ENCODE data around the gene BST1.
A peak's percentile ranks its signal among the peaks of the same experiment; 100 is the strongest.

Gene BST1

DNA sequence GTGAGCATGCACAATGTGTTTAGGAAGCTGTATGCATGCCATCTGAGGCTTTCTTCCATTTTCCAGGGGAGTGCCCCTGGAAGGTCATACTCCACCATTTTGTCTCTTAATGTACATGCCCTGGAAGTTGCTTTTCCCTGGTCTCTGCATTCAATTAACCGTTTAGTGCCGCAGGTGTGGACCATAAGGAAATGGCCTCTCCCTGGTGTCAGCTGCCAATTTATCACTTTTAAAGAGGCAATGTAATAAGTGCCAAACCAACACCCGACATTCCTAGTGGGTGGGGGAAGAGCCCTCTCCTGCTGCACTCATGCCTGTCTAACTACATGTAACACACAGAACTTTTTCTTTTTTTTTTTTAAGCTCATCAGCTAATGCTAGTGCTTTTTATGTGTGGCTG lies 7.1 kb upstream of the BST1 start:
- TF ChIP-seq CREB1 (IDR thresholded peaks at IDR 0.05; ENCODE audit: low read depth) (no peak), ZBTB7A (IDR thresholded peaks at IDR 0.05; ENCODE audit: low read depth) (0 out of 2 replicates have a peak, but pooled peaks have one; percentile 3), TCF12 (IDR thresholded peaks at IDR 0.05; ENCODE audit: low read depth) (no peak), TEAD4 (IDR thresholded peaks at IDR 0.05) (no peak)

DNA sequence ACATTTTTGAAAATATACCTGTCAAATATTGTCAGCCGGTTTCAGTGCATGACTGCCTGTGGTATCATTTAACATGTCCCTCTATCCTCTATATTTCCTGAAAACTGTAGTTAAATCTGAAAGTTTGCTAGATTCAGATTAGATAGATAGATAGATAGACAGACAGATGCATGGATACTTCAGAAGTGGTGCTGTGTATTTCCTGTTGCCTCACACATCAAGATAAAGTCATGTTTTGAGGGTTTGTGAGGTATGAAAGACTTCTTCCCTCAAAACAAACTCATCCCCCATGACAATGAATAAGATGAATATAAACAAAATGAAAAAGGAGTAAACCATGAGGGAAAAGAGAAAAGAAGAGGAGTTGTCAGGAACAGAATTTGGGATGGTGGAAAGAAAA lies 6.0 kb upstream of the BST1 start:
- TF ChIP-seq EGR1 (IDR thresholded peaks at IDR 0.05): no peak
- no peak for TF ChIP-seq CEBPB (IDR thresholded peaks at IDR 0.05)
- no peak for TF ChIP-seq NFIC (IDR thresholded peaks at IDR 0.05)
- no peak for TF ChIP-seq FOXM1 (IDR thresholded peaks at IDR 0.05; ENCODE audit: borderline replicate concordance, low read depth)
- TF ChIP-seq ZBTB7A (IDR thresholded peaks at IDR 0.05; ENCODE audit: low read depth): no peak
- TF ChIP-seq RAD21 (IDR thresholded peaks at IDR 0.05; ENCODE audit: low read depth): no peak
- no peak for TF ChIP-seq YY1 (IDR thresholded peaks at IDR 0.05; ENCODE audit: low read depth)
- TF ChIP-seq, protein P1, sequence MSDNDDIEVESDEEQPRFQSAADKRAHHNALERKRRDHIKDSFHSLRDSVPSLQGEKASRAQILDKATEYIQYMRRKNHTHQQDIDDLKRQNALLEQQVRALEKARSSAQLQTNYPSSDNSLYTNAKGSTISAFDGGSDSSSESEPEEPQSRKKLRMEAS (IDR thresholded peaks at IDR 0.05): no peak
- TF ChIP-seq, protein P2, sequence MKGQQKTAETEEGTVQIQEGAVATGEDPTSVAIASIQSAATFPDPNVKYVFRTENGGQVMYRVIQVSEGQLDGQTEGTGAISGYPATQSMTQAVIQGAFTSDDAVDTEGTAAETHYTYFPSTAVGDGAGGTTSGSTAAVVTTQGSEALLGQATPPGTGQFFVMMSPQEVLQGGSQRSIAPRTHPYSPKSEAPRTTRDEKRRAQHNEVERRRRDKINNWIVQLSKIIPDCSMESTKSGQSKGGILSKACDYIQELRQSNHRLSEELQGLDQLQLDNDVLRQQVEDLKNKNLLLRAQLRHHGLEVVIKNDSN (IDR thresholded peaks at IDR 0.05): no peak
- TF ChIP-seq CREB1 (IDR thresholded peaks at IDR 0.05; ENCODE audit: low read depth): no peak
- no peak for TF ChIP-seq EP300 (IDR thresholded peaks at IDR 0.05; ENCODE audit: borderline replicate concordance)
- TF ChIP-seq TCF12 (IDR thresholded peaks at IDR 0.05; ENCODE audit: low read depth): no peak
- TF ChIP-seq, protein P3, sequence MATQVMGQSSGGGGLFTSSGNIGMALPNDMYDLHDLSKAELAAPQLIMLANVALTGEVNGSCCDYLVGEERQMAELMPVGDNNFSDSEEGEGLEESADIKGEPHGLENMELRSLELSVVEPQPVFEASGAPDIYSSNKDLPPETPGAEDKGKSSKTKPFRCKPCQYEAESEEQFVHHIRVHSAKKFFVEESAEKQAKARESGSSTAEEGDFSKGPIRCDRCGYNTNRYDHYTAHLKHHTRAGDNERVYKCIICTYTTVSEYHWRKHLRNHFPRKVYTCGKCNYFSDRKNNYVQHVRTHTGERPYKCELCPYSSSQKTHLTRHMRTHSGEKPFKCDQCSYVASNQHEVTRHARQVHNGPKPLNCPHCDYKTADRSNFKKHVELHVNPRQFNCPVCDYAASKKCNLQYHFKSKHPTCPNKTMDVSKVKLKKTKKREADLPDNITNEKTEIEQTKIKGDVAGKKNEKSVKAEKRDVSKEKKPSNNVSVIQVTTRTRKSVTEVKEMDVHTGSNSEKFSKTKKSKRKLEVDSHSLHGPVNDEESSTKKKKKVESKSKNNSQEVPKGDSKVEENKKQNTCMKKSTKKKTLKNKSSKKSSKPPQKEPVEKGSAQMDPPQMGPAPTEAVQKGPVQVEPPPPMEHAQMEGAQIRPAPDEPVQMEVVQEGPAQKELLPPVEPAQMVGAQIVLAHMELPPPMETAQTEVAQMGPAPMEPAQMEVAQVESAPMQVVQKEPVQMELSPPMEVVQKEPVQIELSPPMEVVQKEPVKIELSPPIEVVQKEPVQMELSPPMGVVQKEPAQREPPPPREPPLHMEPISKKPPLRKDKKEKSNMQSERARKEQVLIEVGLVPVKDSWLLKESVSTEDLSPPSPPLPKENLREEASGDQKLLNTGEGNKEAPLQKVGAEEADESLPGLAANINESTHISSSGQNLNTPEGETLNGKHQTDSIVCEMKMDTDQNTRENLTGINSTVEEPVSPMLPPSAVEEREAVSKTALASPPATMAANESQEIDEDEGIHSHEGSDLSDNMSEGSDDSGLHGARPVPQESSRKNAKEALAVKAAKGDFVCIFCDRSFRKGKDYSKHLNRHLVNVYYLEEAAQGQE (IDR thresholded peaks at IDR 0.05; ENCODE audit: low read depth): no peak
- TF ChIP-seq TAF1 (IDR thresholded peaks at IDR 0.05; ENCODE audit: low read depth): no peak

DNA sequence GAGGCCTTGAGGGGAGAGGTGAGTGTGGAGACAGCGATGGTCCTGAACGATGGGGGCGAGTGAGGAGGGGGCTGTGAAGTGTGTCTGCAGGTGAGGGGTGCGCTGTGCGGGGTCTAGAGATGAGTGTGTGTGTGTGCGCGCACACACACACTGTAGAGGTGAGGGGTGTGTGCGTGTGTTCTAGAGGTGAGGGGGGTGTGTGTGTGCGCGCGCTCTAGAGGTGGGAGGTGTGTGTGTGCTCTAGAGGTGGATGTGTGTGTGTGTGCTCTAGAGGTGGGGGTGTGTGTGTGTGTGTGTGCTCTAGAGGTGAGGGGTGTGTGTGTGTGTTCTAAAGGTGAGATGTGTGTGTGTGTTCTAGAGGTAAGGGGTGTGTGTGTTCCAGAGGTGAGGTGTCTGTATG lies 574 bp downstream of the BST1 start:
- TF ChIP-seq NFIC (IDR thresholded peaks at IDR 0.05): no peak
- no peak for TF ChIP-seq TEAD4 (IDR thresholded peaks at IDR 0.05)
- no peak for TF ChIP-seq TAF1 (IDR thresholded peaks at IDR 0.05; ENCODE audit: low read depth)
- no peak for TF ChIP-seq CEBPB (IDR thresholded peaks at IDR 0.05)

DNA sequence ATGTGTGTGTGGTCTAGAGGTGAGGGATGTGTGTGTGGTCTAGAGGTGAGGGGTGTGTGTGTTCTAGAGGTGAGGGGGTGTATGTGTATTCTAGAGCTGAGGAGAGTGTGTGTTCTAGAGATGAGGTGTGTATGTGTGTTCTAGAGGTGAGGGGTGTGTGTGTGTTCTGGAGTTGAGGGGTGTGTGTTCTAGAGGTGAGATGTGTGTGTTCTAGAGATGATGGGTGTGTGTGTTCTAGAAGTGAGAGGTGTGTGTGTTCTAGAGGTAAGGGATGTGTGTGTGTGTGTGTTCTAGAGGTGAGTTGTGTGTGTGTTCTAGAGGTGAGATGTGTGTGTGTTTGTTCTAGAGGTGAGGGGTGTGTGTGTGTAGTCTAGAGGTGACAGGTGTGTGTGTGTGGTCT lies 1.3 kb downstream of the BST1 start:
- no peak for TF ChIP-seq ZBTB7A (IDR thresholded peaks at IDR 0.05; ENCODE audit: low read depth)
- TF ChIP-seq TCF12 (IDR thresholded peaks at IDR 0.05; ENCODE audit: low read depth): no peak
- TF ChIP-seq, protein P2 (IDR thresholded peaks at IDR 0.05): no peak
- TF ChIP-seq CEBPB (IDR thresholded peaks at IDR 0.05): no peak
- TF ChIP-seq TAF1 (IDR thresholded peaks at IDR 0.05; ENCODE audit: low read depth): no peak
- no peak for TF ChIP-seq TEAD4 (IDR thresholded peaks at IDR 0.05)
- TF ChIP-seq, protein P3 (IDR thresholded peaks at IDR 0.05; ENCODE audit: low read depth): no peak
- TF ChIP-seq FOXM1 (IDR thresholded peaks at IDR 0.05; ENCODE audit: borderline replicate concordance, low read depth): no peak
- TF ChIP-seq NFIC (IDR thresholded peaks at IDR 0.05): no peak
- no peak for TF ChIP-seq EGR1 (IDR thresholded peaks at IDR 0.05)
- TF ChIP-seq, protein P1 (IDR thresholded peaks at IDR 0.05): no peak
- no peak for TF ChIP-seq YY1 (IDR thresholded peaks at IDR 0.05; ENCODE audit: low read depth)
- no peak for TF ChIP-seq RAD21 (IDR thresholded peaks at IDR 0.05; ENCODE audit: low read depth)
- TF ChIP-seq EP300 (IDR thresholded peaks at IDR 0.05; ENCODE audit: borderline replicate concordance): no peak
- TF ChIP-seq CREB1 (IDR thresholded peaks at IDR 0.05; ENCODE audit: low read depth): no peak

DNA sequence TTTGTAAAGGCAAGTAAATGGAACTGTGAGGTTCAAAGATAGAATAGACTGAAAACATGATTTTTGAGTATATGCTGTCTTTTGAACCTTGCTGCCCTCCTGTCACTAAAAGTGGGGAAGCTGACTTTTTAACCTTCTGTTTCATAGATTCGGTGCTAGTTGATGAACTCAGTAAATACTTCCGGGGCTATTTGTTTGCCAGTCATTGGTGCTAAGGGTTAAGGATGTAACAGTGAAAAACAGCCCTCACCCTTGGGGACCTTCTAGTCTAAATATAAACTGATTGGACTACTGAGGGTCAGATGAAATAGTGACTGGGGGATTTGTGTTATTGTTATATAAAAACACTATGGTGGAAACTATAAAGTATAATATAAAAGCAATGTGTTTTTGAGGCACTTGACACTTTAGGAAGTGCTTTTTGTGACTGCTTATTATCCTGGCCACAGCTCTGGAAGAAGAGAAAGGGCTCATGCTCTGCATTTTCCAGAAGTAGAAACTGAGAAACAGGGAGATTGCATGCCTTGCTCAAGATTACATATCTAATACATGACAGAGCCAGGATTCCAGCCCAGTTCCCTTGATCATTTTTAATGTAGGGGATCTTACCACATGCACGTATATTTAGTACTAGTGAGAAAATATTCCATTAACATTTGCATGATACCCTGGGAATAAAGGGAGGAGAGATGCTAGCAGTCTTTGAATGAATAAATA lies 3.9 kb downstream of the BST1 start:
- TF ChIP-seq, protein P2 (IDR thresholded peaks at IDR 0.05): no peak
- TF ChIP-seq TAF1 (IDR thresholded peaks at IDR 0.05; ENCODE audit: low read depth) (no peak), CREB1 (IDR thresholded peaks at IDR 0.05; ENCODE audit: low read depth) (no peak), YY1 (IDR thresholded peaks at IDR 0.05; ENCODE audit: low read depth) (no peak), FOXM1 (IDR thresholded peaks at IDR 0.05; ENCODE audit: borderline replicate concordance, low read depth) (no peak), NFIC (IDR thresholded peaks at IDR 0.05) (no peak), RAD21 (IDR thresholded peaks at IDR 0.05; ENCODE audit: low read depth) (no peak), EGR1 (IDR thresholded peaks at IDR 0.05) (no peak), TEAD4 (IDR thresholded peaks at IDR 0.05) (no peak), CEBPB (IDR thresholded peaks at IDR 0.05) (no peak), ZBTB7A (IDR thresholded peaks at IDR 0.05; ENCODE audit: low read depth) (no peak), EP300 (IDR thresholded peaks at IDR 0.05; ENCODE audit: borderline replicate concordance) (no peak), TCF12 (IDR thresholded peaks at IDR 0.05; ENCODE audit: low read depth) (no peak)
- TF ChIP-seq, protein P1 (IDR thresholded peaks at IDR 0.05): no peak
- TF ChIP-seq, protein P3 (IDR thresholded peaks at IDR 0.05; ENCODE audit: low read depth): no peak
